Measurements from ENCODE around the gene EPB41L4A.

GRCh38 chr5:112179290-112179689 is 239.8 kb downstream of the EPB41L4A start:
- TF ChIP-seq, protein P1, sequence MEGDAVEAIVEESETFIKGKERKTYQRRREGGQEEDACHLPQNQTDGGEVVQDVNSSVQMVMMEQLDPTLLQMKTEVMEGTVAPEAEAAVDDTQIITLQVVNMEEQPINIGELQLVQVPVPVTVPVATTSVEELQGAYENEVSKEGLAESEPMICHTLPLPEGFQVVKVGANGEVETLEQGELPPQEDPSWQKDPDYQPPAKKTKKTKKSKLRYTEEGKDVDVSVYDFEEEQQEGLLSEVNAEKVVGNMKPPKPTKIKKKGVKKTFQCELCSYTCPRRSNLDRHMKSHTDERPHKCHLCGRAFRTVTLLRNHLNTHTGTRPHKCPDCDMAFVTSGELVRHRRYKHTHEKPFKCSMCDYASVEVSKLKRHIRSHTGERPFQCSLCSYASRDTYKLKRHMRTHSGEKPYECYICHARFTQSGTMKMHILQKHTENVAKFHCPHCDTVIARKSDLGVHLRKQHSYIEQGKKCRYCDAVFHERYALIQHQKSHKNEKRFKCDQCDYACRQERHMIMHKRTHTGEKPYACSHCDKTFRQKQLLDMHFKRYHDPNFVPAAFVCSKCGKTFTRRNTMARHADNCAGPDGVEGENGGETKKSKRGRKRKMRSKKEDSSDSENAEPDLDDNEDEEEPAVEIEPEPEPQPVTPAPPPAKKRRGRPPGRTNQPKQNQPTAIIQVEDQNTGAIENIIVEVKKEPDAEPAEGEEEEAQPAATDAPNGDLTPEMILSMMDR (IDR thresholded peaks at IDR 0.05; ENCODE audit: low read depth, low read length, poor library complexity, severe bottlenecking) = no peak
- no peak for TF ChIP-seq EZH2phosphoT487 (IDR thresholded peaks at IDR 0.05; ENCODE audit: borderline replicate concordance, low read length)

All from DOHH2 (cell line).